Keratinocyte (primary cell): Measurements from ENCODE around the gene FAT1. TPM values are rescaled to one million over a fixed set of nuclear protein-coding genes. Genes with fewer than 3 reads are reported as not detected.

Experiments used
- DNase-seq: peaks from one replicate; pipeline ENCODE4 v3.0.0-alpha.2; 2011; ENCODE audit warnings: low read depth, missing footprints, low spot score
- FAIRE-seq: peaks from 2 replicates; lab custom pipeline; 2011; peaks lifted over from hg19 to GRCh38; lab: Jason Lieb, UNC
- H2AFZ ChIP-seq: 2 replicates; pipeline ENCODE4 v1.6.0; 2012; ENCODE audit warnings: low read length, control low read depth, inconsistent platforms; ENCODE audit not compliant: control insufficient read depth
- H3K27ac ChIP-seq: 2 replicates; pipeline ENCODE4 v1.5.1; 2011; ENCODE audit warnings: low read length; ENCODE audit not compliant: control insufficient read depth, insufficient read depth
- H3K27me3 ChIP-seq: 3 replicates; pipeline ENCODE4 v1.6.0; 2011; ENCODE audit warnings: low read length; ENCODE audit not compliant: control insufficient read depth, insufficient read depth; ENCODE audit errors: extremely low read depth
- H3K36me3 ChIP-seq, 2 experiments: 2 replicates in 1 of 2; 3 replicates in 1 of 2; pipeline ENCODE4 v1.5.1; 2011; ENCODE audit warnings: low read length in 2 of 2, mild to moderate bottlenecking in 1 of 2; ENCODE audit not compliant: control insufficient read depth in 2 of 2, insufficient read depth in 2 of 2; ENCODE audit errors: extremely low read depth in 1 of 2
- H3K4me1 ChIP-seq: 3 replicates; pipeline ENCODE4 v1.5.1; 2011; ENCODE audit warnings: low read length; ENCODE audit not compliant: control insufficient read depth, insufficient read depth; ENCODE audit errors: extremely low read depth
- H3K4me2 ChIP-seq: 3 replicates; pipeline ENCODE4 v1.6.0; 2011; ENCODE audit warnings: low read depth, low read length; ENCODE audit not compliant: control insufficient read depth, insufficient read depth; ENCODE audit errors: extremely low read depth
- H3K4me3 ChIP-seq, 3 experiments: fragments of 200-600 bp in 1 of 3; sonication (generic) in 1 of 3; 2 replicates in 2 of 3; 3 replicates in 1 of 3; pipeline ENCODE4 v1.5.1; 2011 to 2016; ENCODE audit warnings: low read length in 3 of 3, mild to moderate bottlenecking in 3 of 3, control low read depth in 2 of 3, inconsistent platforms in 1 of 3, low read depth in 1 of 3, mixed read lengths in 1 of 3, mixed run types in 1 of 3, moderate library complexity in 1 of 3; ENCODE audit not compliant: control insufficient read depth in 2 of 3, insufficient read depth in 2 of 3; ENCODE audit errors: extremely low read depth in 1 of 3
- H3K79me2 ChIP-seq: 2 replicates; pipeline ENCODE4 v1.6.0; 2012; ENCODE audit warnings: low read length; ENCODE audit not compliant: control insufficient read depth, insufficient read depth
- H3K9ac ChIP-seq: 3 replicates; pipeline ENCODE4 v1.6.0; 2011; ENCODE audit warnings: low read length; ENCODE audit not compliant: control insufficient read depth, insufficient read depth; ENCODE audit errors: extremely low read depth
- H3K9me1 ChIP-seq: 3 replicates; pipeline ENCODE4 v1.6.0; 2011; ENCODE audit warnings: low read length; ENCODE audit not compliant: control insufficient read depth, insufficient read depth; ENCODE audit errors: extremely low read depth
- H3K9me3 ChIP-seq: 2 replicates; pipeline ENCODE4 v1.5.1; 2012; ENCODE audit warnings: low read depth, low read length; ENCODE audit not compliant: control insufficient read depth
- H4K20me1 ChIP-seq: 3 replicates; pipeline ENCODE4 v1.6.0; 2011; ENCODE audit warnings: low read length; ENCODE audit not compliant: control insufficient read depth, insufficient read depth; ENCODE audit errors: extremely low read depth
- EZH2 ChIP-seq: IDR thresholded peaks from one replicate; pipeline ENCODE4 v1.6.1; 2012; ENCODE audit warnings: inconsistent platforms, mild to moderate bottlenecking, low read length, moderate library complexity
- dilution Hi-C: fragments of 300-500 bp; cut with MboI; formaldehyde crosslinking; loops from one replicate; pipeline ENCODE4 v1.7.0; 2020; ENCODE audit warnings: low sequenced_read_pairs; ENCODE audit not compliant: extremely low pct_ligation_motif_present
- polyA plus RNA-seq, 5 experiments: library from polyadenylated mRNA; depleted of rRNA in 3 of 5; stranded (reverse) in 3 of 5; stranded (forward) in 1 of 5; unstranded in 1 of 5; fragments of >200 nt; gene quantifications; 1 replicate in 1 of 5; 2 replicates in 3 of 5; 3 replicates in 1 of 5; pipeline versions ENCODE4 v1.2.1 to v1.2.3, GENCODE V29; 2011 to 2012; ENCODE audit warnings: missing spikeins in 2 of 5, low read depth in 1 of 5, low replicate concordance in 1 of 5
- TF ChIP-seq, protein P1 (sequence below), 3 experiments: IDR thresholded peaks in 1 of 3; conservative IDR thresholded peaks in 1 of 3; optimal IDR thresholded peaks in 1 of 3; 2 replicates in 2 of 3; 3 replicates in 1 of 3; pipeline versions ENCODE3 to v1.5.1; 2011; ENCODE audit warnings: low read length in 3 of 3, mild to moderate bottlenecking in 3 of 3, moderate library complexity in 2 of 3, control low read depth in 1 of 3, inconsistent platforms in 1 of 3; ENCODE audit not compliant: insufficient read depth in 2 of 3; ENCODE audit errors: extremely low read depth in 1 of 3

Gene FAT1
- polyA plus RNA-seq, 1 donor (not counting 4 experiments of a cell fraction or from before 2014, with no cell fraction given): 329 TPM

DNA sequence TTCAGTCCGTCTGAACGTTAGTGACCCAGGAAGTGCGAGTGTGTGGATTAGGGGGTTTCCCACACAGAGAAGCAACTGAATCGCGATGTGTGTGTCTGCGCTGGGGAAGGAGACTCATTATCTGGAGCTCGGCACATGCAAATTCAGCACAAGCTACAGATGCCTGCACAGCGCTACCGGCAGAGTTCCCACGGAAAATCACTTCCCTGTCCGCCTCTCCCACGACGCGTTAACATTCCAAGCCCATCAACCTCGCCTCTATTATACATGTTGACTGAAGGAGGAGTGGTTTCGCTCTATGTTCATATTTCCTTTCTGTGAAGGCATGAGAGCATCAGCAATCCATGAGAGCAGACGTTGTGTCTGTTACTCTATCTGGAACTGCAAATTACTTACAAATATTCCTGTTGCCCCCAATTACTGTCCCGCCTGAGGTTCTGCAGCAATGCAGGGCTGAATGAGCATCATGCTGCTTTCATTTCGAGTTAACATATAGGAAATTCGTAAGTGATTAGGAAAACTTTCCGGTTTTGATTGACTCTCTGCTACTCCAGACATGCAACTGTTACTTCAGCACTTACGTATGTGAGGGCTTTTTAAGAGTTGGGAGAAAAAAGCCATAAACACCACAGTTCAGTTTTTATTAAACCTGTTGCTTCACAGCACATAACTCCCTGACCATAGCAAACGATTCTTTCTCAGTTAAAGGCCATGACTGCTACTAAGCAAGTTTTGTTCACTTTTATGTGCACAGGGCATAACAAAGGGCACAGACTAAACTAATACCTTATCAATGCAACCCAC lies 153.3 kb downstream of the FAT1 start:
- H3K27ac ChIP-seq: no peak overlapping the region
- H3K9ac ChIP-seq: peak overlapping the region; percentile 51
- no peaks in the 10 kb centered on the region for H3K79me2 ChIP-seq
- H3K9me3 ChIP-seq: no peaks in the 10 kb centered on the region
- no peaks in the 10 kb centered on the region for H3K9me1 ChIP-seq
- peak; percentile 20 for FAIRE-seq
- no peak for TF ChIP-seq EZH2
- TF ChIP-seq, protein P1, sequence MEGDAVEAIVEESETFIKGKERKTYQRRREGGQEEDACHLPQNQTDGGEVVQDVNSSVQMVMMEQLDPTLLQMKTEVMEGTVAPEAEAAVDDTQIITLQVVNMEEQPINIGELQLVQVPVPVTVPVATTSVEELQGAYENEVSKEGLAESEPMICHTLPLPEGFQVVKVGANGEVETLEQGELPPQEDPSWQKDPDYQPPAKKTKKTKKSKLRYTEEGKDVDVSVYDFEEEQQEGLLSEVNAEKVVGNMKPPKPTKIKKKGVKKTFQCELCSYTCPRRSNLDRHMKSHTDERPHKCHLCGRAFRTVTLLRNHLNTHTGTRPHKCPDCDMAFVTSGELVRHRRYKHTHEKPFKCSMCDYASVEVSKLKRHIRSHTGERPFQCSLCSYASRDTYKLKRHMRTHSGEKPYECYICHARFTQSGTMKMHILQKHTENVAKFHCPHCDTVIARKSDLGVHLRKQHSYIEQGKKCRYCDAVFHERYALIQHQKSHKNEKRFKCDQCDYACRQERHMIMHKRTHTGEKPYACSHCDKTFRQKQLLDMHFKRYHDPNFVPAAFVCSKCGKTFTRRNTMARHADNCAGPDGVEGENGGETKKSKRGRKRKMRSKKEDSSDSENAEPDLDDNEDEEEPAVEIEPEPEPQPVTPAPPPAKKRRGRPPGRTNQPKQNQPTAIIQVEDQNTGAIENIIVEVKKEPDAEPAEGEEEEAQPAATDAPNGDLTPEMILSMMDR (optimal IDR thresholded peaks at IDR 0.05 in 1 of 3, IDR thresholded peaks at IDR 0.05 in 1 of 3, conservative IDR thresholded peaks at IDR 0.05 in 1 of 3; ENCODE audit: extremely low read depth in 1 of 3, insufficient read depth in 2 of 3, low read length in 3 of 3): no peak
- no peaks in the 10 kb centered on the region for H4K20me1 ChIP-seq
- no peak for DNase-seq
- H2AFZ ChIP-seq: peak overlapping the region; percentile 59
- peak overlapping the region in 2 of 3 experiments; percentile 40 to 52 for H3K4me3 ChIP-seq
- H3K4me2 ChIP-seq: peak overlapping the region; percentile 90
- peaks cover 5% of the 10 kb centered on the region for H3K4me1 ChIP-seq
- dilution Hi-C loops: no loop called here
- no peaks in the 10 kb centered on the region for H3K27me3 ChIP-seq
- H3K36me3 ChIP-seq: no peaks in the 10 kb centered on the region

DNA sequence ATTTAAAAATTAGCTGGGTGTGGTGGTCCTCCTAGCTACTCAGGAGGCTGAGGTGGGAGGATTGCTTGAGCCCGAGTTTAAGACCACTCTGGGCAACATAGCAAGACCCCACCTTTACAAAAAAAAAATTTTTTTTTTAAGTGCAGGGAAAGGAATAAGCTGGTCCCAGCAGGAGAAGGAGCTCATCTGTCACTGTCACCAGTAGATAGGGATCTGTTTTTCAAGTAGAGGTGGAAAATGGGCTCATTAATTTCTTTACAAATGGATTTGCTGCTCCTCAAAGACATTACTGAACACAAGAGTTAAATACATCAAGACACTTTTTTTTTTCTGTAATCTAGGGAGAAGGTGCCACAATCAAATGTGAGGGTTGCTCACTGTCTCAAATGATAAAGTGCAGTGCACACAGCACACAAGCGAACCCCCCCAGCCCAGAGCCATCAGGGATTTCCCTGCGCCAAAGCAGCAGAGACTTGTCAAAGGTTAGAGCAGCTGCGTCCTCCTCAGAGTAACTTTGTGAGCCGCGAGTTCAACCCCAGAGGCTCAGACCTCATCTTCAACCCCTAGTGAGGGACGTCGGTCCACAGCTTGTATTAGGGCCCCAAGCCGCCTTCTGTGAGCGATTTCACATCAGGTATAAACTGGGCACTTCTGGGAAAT lies 154.0 kb downstream of the FAT1 start:
- Histone ChIP-seq H3K4me2 (peak overlapping the region; percentile 90), H3K36me3 (no peaks in the 10 kb centered on the region), H3K79me2 (no peaks in the 10 kb centered on the region), H3K27ac (no peak overlapping the region), H3K4me1 (peaks cover 5% of the 10 kb centered on the region), H3K9me1 (no peaks in the 10 kb centered on the region), H2AFZ (peak overlapping the region; percentile 59), H3K27me3 (no peaks in the 10 kb centered on the region), H3K9me3 (no peaks in the 10 kb centered on the region), H3K4me3 (peak overlapping the region in 2 of 3 experiments; percentile 40 to 52), H3K9ac (peak overlapping the region; percentile 51), H4K20me1 (no peaks in the 10 kb centered on the region)
- TF ChIP-seq EZH2: no peak
- TF ChIP-seq, protein P1 (optimal IDR thresholded peaks at IDR 0.05 in 1 of 3, IDR thresholded peaks at IDR 0.05 in 1 of 3, conservative IDR thresholded peaks at IDR 0.05 in 1 of 3; ENCODE audit: extremely low read depth in 1 of 3, insufficient read depth in 2 of 3, low read length in 3 of 3): no peak
- dilution Hi-C loops: no loop called here
- DNase-seq (no peak), FAIRE-seq (no peak)
